Measurements from ENCODE around the gene HDDC3. TPM values are rescaled to one million over a fixed set of nuclear protein-coding genes. Genes with fewer than 3 reads are reported as not detected.

HDDC3 gene
- total and polyA plus RNA-seq, 9 of the 15 experiments (the other 6 are each of a cell fraction or from before 2014, with no cell fraction given) = 14.9 to 55.8 (median 36.9) TPM

GRCh38 chr15:90885432-90886290 is 46.7 kb downstream of the HDDC3 start (continued):
- TF ChIP-seq, protein P1, sequence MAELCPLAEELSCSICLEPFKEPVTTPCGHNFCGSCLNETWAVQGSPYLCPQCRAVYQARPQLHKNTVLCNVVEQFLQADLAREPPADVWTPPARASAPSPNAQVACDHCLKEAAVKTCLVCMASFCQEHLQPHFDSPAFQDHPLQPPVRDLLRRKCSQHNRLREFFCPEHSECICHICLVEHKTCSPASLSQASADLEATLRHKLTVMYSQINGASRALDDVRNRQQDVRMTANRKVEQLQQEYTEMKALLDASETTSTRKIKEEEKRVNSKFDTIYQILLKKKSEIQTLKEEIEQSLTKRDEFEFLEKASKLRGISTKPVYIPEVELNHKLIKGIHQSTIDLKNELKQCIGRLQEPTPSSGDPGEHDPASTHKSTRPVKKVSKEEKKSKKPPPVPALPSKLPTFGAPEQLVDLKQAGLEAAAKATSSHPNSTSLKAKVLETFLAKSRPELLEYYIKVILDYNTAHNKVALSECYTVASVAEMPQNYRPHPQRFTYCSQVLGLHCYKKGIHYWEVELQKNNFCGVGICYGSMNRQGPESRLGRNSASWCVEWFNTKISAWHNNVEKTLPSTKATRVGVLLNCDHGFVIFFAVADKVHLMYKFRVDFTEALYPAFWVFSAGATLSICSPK (IDR thresholded peaks at IDR 0.05; ENCODE audit: borderline replicate concordance) = no peak
- TF ChIP-seq ZNF239 (CRISPR knock-in tag; IDR thresholded peaks at IDR 0.05) (no peak), SNAPC5 (CRISPR knock-in tag; IDR thresholded peaks at IDR 0.05) (no peak), HDAC2 (IDR thresholded peaks at IDR 0.05) (no peak), KLF6 (CRISPR knock-in tag; IDR thresholded peaks at IDR 0.05; ENCODE audit: borderline replicate concordance) (peak; percentile 37; the same call in 1 of the 2 replicates), HSF4 (CRISPR knock-in tag; IDR thresholded peaks at IDR 0.05; ENCODE audit: borderline replicate concordance) (no peak), ZNF134 (CRISPR knock-in tag; conservative IDR thresholded peaks at IDR 0.05) (no peak), POLR2AphosphoS5 (IDR thresholded peaks at IDR 0.05; ENCODE audit: control insufficient read depth, insufficient read depth, low read depth, low read length) (no peak), ZNF717 (CRISPR knock-in tag; IDR thresholded peaks at IDR 0.05) (no peak), NR4A1 (CRISPR knock-in tag; IDR thresholded peaks at IDR 0.05) (0 out of 2 replicates have a peak, but pooled peaks have one; percentile 16), NR4A1 (tag; IDR thresholded peaks at IDR 0.05) (peak; percentile 70; the same call in 1 of the 2 replicates), DACH1 (IDR thresholded peaks at IDR 0.05; ENCODE audit: partially characterized antibody) (no peak), KAT8 (IDR thresholded peaks at IDR 0.05; ENCODE audit: low read depth) (no peak), TGIF2 (CRISPR knock-in tag; IDR thresholded peaks at IDR 0.05) (no peak), HDAC6 (IDR thresholded peaks at IDR 0.05; ENCODE audit: low read depth, low read length) (no peak), ZSCAN29 (IDR thresholded peaks at IDR 0.05) (no peak)
- TF ChIP-seq, protein P2, sequence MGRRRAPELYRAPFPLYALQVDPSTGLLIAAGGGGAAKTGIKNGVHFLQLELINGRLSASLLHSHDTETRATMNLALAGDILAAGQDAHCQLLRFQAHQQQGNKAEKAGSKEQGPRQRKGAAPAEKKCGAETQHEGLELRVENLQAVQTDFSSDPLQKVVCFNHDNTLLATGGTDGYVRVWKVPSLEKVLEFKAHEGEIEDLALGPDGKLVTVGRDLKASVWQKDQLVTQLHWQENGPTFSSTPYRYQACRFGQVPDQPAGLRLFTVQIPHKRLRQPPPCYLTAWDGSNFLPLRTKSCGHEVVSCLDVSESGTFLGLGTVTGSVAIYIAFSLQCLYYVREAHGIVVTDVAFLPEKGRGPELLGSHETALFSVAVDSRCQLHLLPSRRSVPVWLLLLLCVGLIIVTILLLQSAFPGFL (CRISPR knock-in tag; IDR thresholded peaks at IDR 0.05) = no peak
- TF ChIP-seq, protein P3, sequence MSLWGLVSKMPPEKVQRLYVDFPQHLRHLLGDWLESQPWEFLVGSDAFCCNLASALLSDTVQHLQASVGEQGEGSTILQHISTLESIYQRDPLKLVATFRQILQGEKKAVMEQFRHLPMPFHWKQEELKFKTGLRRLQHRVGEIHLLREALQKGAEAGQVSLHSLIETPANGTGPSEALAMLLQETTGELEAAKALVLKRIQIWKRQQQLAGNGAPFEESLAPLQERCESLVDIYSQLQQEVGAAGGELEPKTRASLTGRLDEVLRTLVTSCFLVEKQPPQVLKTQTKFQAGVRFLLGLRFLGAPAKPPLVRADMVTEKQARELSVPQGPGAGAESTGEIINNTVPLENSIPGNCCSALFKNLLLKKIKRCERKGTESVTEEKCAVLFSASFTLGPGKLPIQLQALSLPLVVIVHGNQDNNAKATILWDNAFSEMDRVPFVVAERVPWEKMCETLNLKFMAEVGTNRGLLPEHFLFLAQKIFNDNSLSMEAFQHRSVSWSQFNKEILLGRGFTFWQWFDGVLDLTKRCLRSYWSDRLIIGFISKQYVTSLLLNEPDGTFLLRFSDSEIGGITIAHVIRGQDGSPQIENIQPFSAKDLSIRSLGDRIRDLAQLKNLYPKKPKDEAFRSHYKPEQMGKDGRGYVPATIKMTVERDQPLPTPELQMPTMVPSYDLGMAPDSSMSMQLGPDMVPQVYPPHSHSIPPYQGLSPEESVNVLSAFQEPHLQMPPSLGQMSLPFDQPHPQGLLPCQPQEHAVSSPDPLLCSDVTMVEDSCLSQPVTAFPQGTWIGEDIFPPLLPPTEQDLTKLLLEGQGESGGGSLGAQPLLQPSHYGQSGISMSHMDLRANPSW (CRISPR knock-in tag; IDR thresholded peaks at IDR 0.05) = no peak
- TF ChIP-seq, protein P4, sequence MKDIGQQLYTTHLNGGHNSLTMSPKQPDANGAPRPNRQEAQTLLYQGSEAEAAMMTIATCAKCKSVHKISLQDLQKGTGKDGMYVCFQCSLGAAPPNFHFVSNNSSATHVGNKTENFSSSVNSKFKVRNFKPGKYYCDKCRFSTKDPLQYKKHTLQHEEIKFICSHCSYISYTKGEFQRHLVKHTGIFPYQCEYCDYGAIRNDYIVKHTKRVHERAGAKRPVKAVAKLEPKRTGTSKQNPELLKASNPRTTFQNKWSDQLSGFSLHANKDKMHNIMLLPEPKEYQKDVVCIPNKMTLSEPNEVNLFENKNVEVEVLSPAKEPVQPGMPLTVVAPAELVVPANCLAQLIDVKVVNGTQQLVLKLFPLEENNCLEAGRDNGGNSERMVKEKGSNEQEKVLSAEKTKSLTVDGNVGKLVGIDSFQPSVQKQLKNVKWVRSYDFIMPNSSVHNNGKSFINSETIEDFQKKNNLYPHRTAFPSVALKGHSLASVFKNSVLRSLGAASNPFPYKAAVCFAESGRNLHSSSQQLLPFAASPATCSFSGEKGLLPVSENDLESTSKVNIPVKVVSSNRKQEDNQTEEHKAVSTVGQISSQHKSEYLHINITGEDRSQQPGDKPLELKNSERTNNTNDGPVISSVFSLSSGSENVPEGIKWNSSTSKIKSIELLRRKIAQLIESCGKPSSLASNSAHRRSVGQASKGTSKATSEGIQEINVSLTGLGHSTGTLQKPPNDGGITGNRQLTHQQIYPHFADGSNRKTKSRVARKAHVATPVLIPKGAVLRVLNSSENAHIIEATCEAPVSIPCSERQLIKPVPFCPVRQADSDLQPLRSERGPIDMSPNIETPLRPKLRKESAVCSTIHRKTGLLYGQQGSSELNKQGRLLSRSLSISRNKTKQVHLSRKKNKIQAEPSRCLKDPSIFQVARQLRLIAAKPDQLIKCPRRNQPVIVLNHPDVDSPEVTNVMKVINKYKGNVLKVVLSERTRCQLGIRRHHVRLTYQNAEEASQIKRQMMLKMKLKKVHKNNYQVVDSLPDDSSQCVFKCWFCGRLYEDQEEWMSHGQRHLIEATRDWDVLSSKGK (CRISPR knock-in tag; IDR thresholded peaks at IDR 0.05) = no peak
